Esophagus squamous epithelium (tissue), 4 donors: ENCODE results near the gene TMEM95.

Experiments used
- CTCF ChIP-seq, 6 experiments: fragments of 450-650 bp in 4 of 6; fragments of 200-600 bp in 2 of 6; sonication (generic) in 2 of 6; IDR thresholded peaks; one replicate each; pipeline ENCODE4 v1.5.1; 2016 to 2019; ENCODE audit warnings: antibody characterized with exemption in 6 of 6, mild to moderate bottlenecking in 4 of 6, moderate library complexity in 4 of 6
- POLR2A ChIP-seq, 4 donors: fragments of 450-650 bp; IDR thresholded peaks; one replicate each; pipeline ENCODE4 v1.6.1; 2017; ENCODE audit warnings: antibody characterized with exemption in 4 of 4, mild to moderate bottlenecking in 4 of 4, moderate library complexity in 3 of 4

- no peak for TF ChIP-seq CTCF (IDR thresholded peaks at IDR 0.05)
- TF ChIP-seq POLR2A (IDR thresholded peaks at IDR 0.05), result no peak
Observed at GRCh38 chr17:7384489-7385081, 29.6 kb downstream of the TMEM95 start.
